WERI-Rb-1 (cell line): ENCODE measurements around the gene ATXN1.

Experiments
- DNase-seq: peaks from one replicate; pipeline ENCODE4 v3.0.0-alpha.2; 2020
- H3K27ac ChIP-seq: fragments of 250-450 bp; sonication (Bioruptor Pico); 2 replicates; pipeline ENCODE4 v1.5.1; 2020; ENCODE audit warnings: mild to moderate bottlenecking, moderate library complexity
- H3K27me3 ChIP-seq: fragments of 250-450 bp; sonication (Bioruptor Pico); 2 replicates; pipeline ENCODE4 v1.5.1; 2021; ENCODE audit warnings: mild to moderate bottlenecking, low read depth, moderate library complexity; ENCODE audit not compliant: insufficient read depth, severe bottlenecking
- H3K36me3 ChIP-seq: fragments of 250-450 bp; sonication (Bioruptor Pico); 2 replicates; pipeline ENCODE4 v1.5.1; 2020; ENCODE audit warnings: mild to moderate bottlenecking, moderate library complexity
- H3K4me3 ChIP-seq: 2 replicates; pipeline ENCODE4 v1.5.1; 2011; ENCODE audit warnings: low read depth, mild to moderate bottlenecking, control low read depth, low read length
- H3K9me3 ChIP-seq: fragments of 250-450 bp; sonication (Bioruptor Pico); 2 replicates; pipeline ENCODE4 v1.5.1; 2021; ENCODE audit warnings: mild to moderate bottlenecking, moderate library complexity; ENCODE audit not compliant: severe bottlenecking
- TF ChIP-seq, protein P1 (sequence below): IDR thresholded peaks from 2 replicates; pipeline ENCODE4 v1.5.1; 2011; ENCODE audit warnings: low read depth, mild to moderate bottlenecking, control low read depth, inconsistent platforms, low read length

The ATXN1 gene

DNA sequence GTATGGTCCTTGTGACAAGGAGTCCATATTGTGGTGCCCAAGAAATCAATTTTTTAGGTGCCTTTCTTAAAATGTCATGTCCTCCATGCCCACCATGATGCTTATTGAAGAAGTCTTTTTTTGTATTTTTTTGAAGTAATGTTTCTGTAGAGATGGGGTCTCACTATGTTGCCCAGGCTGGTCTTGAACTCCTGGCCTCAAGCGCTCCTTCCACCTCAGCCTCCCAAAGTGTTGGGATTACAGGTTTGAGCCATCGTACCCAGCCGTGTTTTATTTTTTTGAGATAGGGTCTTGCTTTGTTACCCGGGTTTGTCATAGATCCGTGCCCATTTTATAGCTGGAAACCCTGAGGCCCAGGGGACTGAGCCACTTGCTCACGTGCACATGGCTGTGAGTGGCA is 238.3 kb downstream of the ATXN1 start:
- Histone ChIP-seq H3K27me3 (no peaks in the 10 kb centered on the region), H3K27ac (no peak overlapping the region), H3K4me3 (no peak overlapping the region), H3K9me3 (no peaks in the 10 kb centered on the region), H3K36me3 (no peaks in the 10 kb centered on the region)
- TF ChIP-seq, protein P1, sequence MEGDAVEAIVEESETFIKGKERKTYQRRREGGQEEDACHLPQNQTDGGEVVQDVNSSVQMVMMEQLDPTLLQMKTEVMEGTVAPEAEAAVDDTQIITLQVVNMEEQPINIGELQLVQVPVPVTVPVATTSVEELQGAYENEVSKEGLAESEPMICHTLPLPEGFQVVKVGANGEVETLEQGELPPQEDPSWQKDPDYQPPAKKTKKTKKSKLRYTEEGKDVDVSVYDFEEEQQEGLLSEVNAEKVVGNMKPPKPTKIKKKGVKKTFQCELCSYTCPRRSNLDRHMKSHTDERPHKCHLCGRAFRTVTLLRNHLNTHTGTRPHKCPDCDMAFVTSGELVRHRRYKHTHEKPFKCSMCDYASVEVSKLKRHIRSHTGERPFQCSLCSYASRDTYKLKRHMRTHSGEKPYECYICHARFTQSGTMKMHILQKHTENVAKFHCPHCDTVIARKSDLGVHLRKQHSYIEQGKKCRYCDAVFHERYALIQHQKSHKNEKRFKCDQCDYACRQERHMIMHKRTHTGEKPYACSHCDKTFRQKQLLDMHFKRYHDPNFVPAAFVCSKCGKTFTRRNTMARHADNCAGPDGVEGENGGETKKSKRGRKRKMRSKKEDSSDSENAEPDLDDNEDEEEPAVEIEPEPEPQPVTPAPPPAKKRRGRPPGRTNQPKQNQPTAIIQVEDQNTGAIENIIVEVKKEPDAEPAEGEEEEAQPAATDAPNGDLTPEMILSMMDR = no peak
- DNase-seq = no peak

DNA sequence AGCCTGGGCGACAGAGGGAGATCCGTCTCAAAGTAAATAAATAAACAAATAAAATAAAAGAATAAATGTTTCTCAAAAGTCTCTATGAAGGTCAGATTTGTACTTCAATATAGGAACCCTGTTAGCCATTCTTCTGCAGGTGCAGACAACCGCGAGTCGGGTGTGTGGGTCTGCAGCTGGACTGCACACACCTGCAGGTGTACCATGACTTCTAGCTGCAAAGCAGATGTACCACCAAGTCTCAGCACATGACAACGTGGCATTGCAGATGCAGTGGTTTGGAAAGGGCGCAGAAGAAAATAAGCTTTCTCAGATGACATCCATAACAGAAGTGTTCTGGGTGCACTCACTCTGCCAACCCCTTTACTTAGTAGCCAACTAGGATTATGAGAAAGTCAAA is 239.7 kb downstream of the ATXN1 start:
- TF ChIP-seq, protein P1 = no peak
- Histone ChIP-seq H3K9me3 (no peaks in the 10 kb centered on the region), H3K27ac (no peak overlapping the region), H3K4me3 (no peak overlapping the region), H3K36me3 (no peaks in the 10 kb centered on the region), H3K27me3 (no peaks in the 10 kb centered on the region)
- DNase-seq = no peak

DNA sequence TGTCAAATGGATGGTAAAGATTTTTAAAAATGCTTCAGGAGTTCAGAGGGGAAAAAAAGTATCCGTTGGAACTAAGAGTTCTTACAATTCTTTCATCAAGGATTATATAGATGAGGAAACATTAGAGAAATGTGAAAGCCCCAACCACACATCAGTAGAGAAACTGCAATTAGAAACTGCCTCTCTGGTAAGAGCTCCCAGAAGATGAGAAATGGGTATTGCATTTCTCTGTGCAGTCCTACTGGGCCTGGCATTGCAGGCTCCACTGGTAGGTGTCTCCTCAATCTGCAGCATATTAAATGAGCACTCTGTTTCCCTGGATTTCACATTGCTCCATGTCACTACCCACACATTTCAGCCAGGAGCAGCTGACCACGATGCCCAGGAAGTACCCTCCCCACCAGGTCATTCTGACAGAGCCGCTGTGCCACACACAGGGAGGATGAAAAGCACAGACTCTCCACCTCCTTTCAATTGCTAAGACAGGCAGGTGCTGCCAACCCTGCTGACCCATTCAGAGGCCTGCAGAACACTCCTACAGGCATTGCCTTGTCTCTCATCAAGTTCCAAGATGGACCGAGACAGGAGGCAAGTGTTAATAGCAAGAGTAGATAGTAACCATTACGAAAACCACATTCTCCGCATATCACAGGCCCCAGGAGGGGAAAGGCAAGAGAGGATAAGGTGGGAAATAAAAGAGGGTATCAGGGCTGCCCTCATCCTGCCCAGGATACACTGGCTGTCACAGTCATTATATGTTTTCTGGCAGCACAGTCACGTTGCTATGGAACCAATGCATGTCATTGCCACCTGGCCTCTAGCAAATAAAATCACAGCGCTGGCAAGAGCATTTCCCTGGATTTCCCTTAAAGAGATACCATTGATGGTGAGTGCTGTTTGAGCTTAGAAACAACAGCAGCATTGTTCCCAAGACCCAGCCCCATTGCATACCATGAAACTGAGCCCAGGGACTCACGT is 241.7 kb downstream of the ATXN1 start:
- Histone ChIP-seq H3K27ac (no peak overlapping the region), H3K9me3 (no peaks in the 10 kb centered on the region), H3K4me3 (no peak overlapping the region), H3K36me3 (no peaks in the 10 kb centered on the region), H3K27me3 (no peaks in the 10 kb centered on the region)
- no peak for DNase-seq
- TF ChIP-seq, protein P1 = no peak

DNA sequence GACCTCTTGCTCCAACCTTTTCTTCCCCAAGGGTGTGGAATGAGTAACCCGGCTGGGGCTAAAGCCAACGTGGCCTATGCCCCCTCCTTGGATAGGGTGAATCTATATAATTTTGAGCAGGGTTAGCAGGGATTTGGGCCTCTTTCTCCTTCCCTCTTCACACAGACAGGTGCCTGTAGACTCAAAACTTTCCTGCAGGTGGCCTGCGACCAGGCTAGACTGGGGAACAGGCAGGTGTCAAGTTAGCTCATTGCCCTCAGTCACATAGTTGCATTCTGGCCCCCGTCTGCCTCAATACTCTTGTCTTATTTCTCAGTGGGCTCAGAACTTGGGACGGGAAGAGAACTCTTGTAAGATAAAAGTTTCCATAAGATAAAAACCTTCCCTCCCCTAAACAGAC is 243.0 kb downstream of the ATXN1 start:
- H3K27ac ChIP-seq = no peak overlapping the region
- no peaks in the 10 kb centered on the region for H3K27me3 ChIP-seq
- H3K9me3 ChIP-seq = no peaks in the 10 kb centered on the region
- no peak overlapping the region for H3K4me3 ChIP-seq
- no peak for DNase-seq
- no peaks in the 10 kb centered on the region for H3K36me3 ChIP-seq
- TF ChIP-seq, protein P1 = 0 out of 2 replicates have a peak, but pooled peaks have one; percentile 26

DNA sequence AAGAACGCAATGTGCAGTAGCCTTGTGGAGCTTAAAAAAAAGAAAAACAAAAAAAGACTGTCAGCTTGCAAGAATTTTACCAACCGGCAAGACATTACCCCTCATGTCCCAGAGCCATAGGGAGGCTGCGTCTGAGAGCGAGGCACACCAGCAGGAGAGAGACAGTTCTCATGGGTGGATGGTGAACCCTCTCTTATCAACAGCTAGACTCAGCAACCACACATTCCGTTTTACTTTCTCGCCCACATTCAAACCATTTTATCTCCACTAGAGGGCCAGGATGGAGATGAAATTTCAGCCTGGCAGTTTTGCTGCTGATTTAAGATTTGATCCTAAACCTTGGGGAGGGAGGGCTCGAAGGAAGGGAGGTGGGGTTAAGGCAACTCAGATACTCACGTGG is 247.0 kb downstream of the ATXN1 start:
- Histone ChIP-seq H3K27me3 (no peaks in the 10 kb centered on the region), H3K36me3 (no peaks in the 10 kb centered on the region), H3K27ac (no peak overlapping the region), H3K9me3 (no peaks in the 10 kb centered on the region), H3K4me3 (no peak overlapping the region)
- TF ChIP-seq, protein P1 = peak; percentile 75
- DNase-seq = peak; percentile 46
